ENCODE measurements around the gene HSFX3.
"Not testable (repeated sequence)": the region's sequence is repeated elsewhere in the genome, so short reads cannot be mapped to it uniquely, and the experiment has no call there.

HSFX3 gene

GRCh38 chrX:149533999-149534398 is 15.7 kb downstream of the HSFX3 start:
- H3K4ac ChIP-seq (ENCODE audit: low read depth, low read length); DNase-seq; H3K79me2 ChIP-seq (ENCODE audit: control insufficient read depth, insufficient read depth, low read length, poor library complexity); H3K23ac ChIP-seq (ENCODE audit: low read length); H3K9ac ChIP-seq (ENCODE audit: low read length); H2BK5ac ChIP-seq (ENCODE audit: low read depth, low read length, poor library complexity); H3K4me2 ChIP-seq (ENCODE audit: low read length); H2BK12ac ChIP-seq (ENCODE audit: low read length); H2AFZ ChIP-seq (ENCODE audit: insufficient read depth, low read length, poor library complexity); H3K9me3 ChIP-seq (ENCODE audit: insufficient read depth, low read depth, low read length); H2AK5ac ChIP-seq (ENCODE audit: low read length); H3K4me1 ChIP-seq (ENCODE audit: control insufficient read depth in 1 of 2, insufficient read depth in 2 of 2, low read length in 2 of 2); H3K27me3 ChIP-seq (ENCODE audit: insufficient read depth, low read length); H3K14ac ChIP-seq (ENCODE audit: low read length); H4K91ac ChIP-seq (ENCODE audit: low read depth, low read length); H4K8ac ChIP-seq (ENCODE audit: low read depth, low read length); H3K27ac ChIP-seq (ENCODE audit: low read depth, low read length); H2BK120ac ChIP-seq (ENCODE audit: insufficient read depth, low read length, poor library complexity); H3K36me3 ChIP-seq (ENCODE audit: control insufficient read depth in 1 of 2, insufficient read depth in 2 of 2, low read length in 2 of 2); H3K79me1 ChIP-seq (ENCODE audit: low read length); H4K12ac ChIP-seq (ENCODE audit: low read depth, low read length); H3K18ac ChIP-seq (ENCODE audit: low read length); H3K4me3 ChIP-seq (ENCODE audit: low read depth, low read length): not testable (repeated sequence)
- no CpG with 5 or more reads among the region's 11 CpGs for WGBS (ENCODE audit: extremely low coverage, insufficient coverage, insufficient read length)

GRCh38 chrX:149532868-149533267 is 16.9 kb downstream of the HSFX3 start:
- not testable (repeated sequence) for H4K12ac ChIP-seq (ENCODE audit: low read depth, low read length)

GRCh38 chrX:149531599-149531998 is 18.1 kb downstream of the HSFX3 start:
- no peak overlapping the region for H4K8ac ChIP-seq (ENCODE audit: low read depth, low read length)
- no peak overlapping the region for H3K27ac ChIP-seq (ENCODE audit: low read depth, low read length)
- no peak overlapping the region for H4K91ac ChIP-seq (ENCODE audit: low read depth, low read length)
- H4K12ac ChIP-seq (ENCODE audit: low read depth, low read length), result no peak overlapping the region
- DNase-seq, result no peak
- H2AK5ac ChIP-seq (ENCODE audit: low read length), result no peak overlapping the region
- H3K36me3 ChIP-seq (ENCODE audit: control insufficient read depth in 1 of 2, insufficient read depth in 2 of 2, low read length in 2 of 2), result peaks cover 0 to 7% of the 10 kb centered on the region in 2 experiments
- no peak overlapping the region for H2BK12ac ChIP-seq (ENCODE audit: low read length)
- H3K27me3 ChIP-seq (ENCODE audit: insufficient read depth, low read length), result no peaks in the 10 kb centered on the region
- H2BK120ac ChIP-seq (ENCODE audit: insufficient read depth, low read length, poor library complexity), result no peak overlapping the region
- H3K23ac ChIP-seq (ENCODE audit: low read length), result no peak overlapping the region
- H3K4me3 ChIP-seq (ENCODE audit: low read depth, low read length), result no peak overlapping the region
- no peaks in the 10 kb centered on the region for H3K4me1 ChIP-seq (ENCODE audit: control insufficient read depth in 1 of 2, insufficient read depth in 2 of 2, low read length in 2 of 2)
- no peak overlapping the region for H2BK5ac ChIP-seq (ENCODE audit: low read depth, low read length, poor library complexity)
- H3K9ac ChIP-seq (ENCODE audit: low read length), result no peak overlapping the region
- no peaks in the 10 kb centered on the region for H3K79me2 ChIP-seq (ENCODE audit: control insufficient read depth, insufficient read depth, low read length, poor library complexity)
- H3K18ac ChIP-seq (ENCODE audit: low read length), result no peak overlapping the region
- H3K14ac ChIP-seq (ENCODE audit: low read length), result no peak overlapping the region
- no peaks in the 10 kb centered on the region for H3K9me3 ChIP-seq (ENCODE audit: insufficient read depth, low read depth, low read length)
- no peak overlapping the region for H3K4me2 ChIP-seq (ENCODE audit: low read length)
- no peak overlapping the region for H3K4ac ChIP-seq (ENCODE audit: low read depth, low read length)
- no peaks in the 10 kb centered on the region for H3K79me1 ChIP-seq (ENCODE audit: low read length)
- H2AFZ ChIP-seq (ENCODE audit: insufficient read depth, low read length, poor library complexity), result no peak overlapping the region
- WGBS (ENCODE audit: extremely low coverage, insufficient coverage, insufficient read length), result no CpG with 5 or more reads among the region's 2 CpGs

More at GRCh38 chrX:149532868-149533267, 16.9 kb downstream of the HSFX3 start:
- H2AFZ ChIP-seq (ENCODE audit: insufficient read depth, low read length, poor library complexity); H3K79me2 ChIP-seq (ENCODE audit: control insufficient read depth, insufficient read depth, low read length, poor library complexity); H3K79me1 ChIP-seq (ENCODE audit: low read length); H3K4me3 ChIP-seq (ENCODE audit: low read depth, low read length); H3K27ac ChIP-seq (ENCODE audit: low read depth, low read length); H3K4me2 ChIP-seq (ENCODE audit: low read length); H3K4ac ChIP-seq (ENCODE audit: low read depth, low read length); H2BK5ac ChIP-seq (ENCODE audit: low read depth, low read length, poor library complexity); H4K8ac ChIP-seq (ENCODE audit: low read depth, low read length); H3K9ac ChIP-seq (ENCODE audit: low read length); H4K91ac ChIP-seq (ENCODE audit: low read depth, low read length); H3K9me3 ChIP-seq (ENCODE audit: insufficient read depth, low read depth, low read length); H3K27me3 ChIP-seq (ENCODE audit: insufficient read depth, low read length); H2BK120ac ChIP-seq (ENCODE audit: insufficient read depth, low read length, poor library complexity); H3K14ac ChIP-seq (ENCODE audit: low read length); H3K18ac ChIP-seq (ENCODE audit: low read length); H3K23ac ChIP-seq (ENCODE audit: low read length); H3K4me1 ChIP-seq (ENCODE audit: control insufficient read depth in 1 of 2, insufficient read depth in 2 of 2, low read length in 2 of 2); DNase-seq; H2BK12ac ChIP-seq (ENCODE audit: low read length); H2AK5ac ChIP-seq (ENCODE audit: low read length); H3K36me3 ChIP-seq (ENCODE audit: control insufficient read depth in 1 of 2, insufficient read depth in 2 of 2, low read length in 2 of 2): not testable (repeated sequence)
- WGBS (ENCODE audit: extremely low coverage, insufficient coverage, insufficient read length), result no CpG with 5 or more reads among the region's 3 CpGs

GRCh38 chrX:149528381-149528780 is 21.3 kb downstream of the HSFX3 start:
- Histone ChIP-seq H3K9ac (ENCODE audit: low read length) (no peak overlapping the region), H3K4me3 (ENCODE audit: low read depth, low read length) (no peak overlapping the region), H2AK5ac (ENCODE audit: low read length) (no peak overlapping the region), H4K8ac (ENCODE audit: low read depth, low read length) (no peak overlapping the region), H3K4me2 (ENCODE audit: low read length) (no peak overlapping the region), H3K4ac (ENCODE audit: low read depth, low read length) (no peak overlapping the region), H3K79me2 (ENCODE audit: control insufficient read depth, insufficient read depth, low read length, poor library complexity) (no peaks in the 10 kb centered on the region), H3K27ac (ENCODE audit: low read depth, low read length) (no peak overlapping the region), H4K12ac (ENCODE audit: low read depth, low read length) (no peak overlapping the region), H3K36me3 (ENCODE audit: control insufficient read depth in 1 of 2, insufficient read depth in 2 of 2, low read length in 2 of 2) (peaks cover 0 to 2% of the 10 kb centered on the region in 2 experiments), H3K27me3 (ENCODE audit: insufficient read depth, low read length) (no peaks in the 10 kb centered on the region), H2BK5ac (ENCODE audit: low read depth, low read length, poor library complexity) (no peak overlapping the region), H2BK120ac (ENCODE audit: insufficient read depth, low read length, poor library complexity) (no peak overlapping the region), H3K14ac (ENCODE audit: low read length) (no peak overlapping the region), H3K23ac (ENCODE audit: low read length) (no peak overlapping the region), H2BK12ac (ENCODE audit: low read length) (no peak overlapping the region), H2AFZ (ENCODE audit: insufficient read depth, low read length, poor library complexity) (no peak overlapping the region), H3K4me1 (ENCODE audit: control insufficient read depth in 1 of 2, insufficient read depth in 2 of 2, low read length in 2 of 2) (no peaks in the 10 kb centered on the region), H4K91ac (ENCODE audit: low read depth, low read length) (no peak overlapping the region), H3K9me3 (ENCODE audit: insufficient read depth, low read depth, low read length) (no peaks in the 10 kb centered on the region), H3K79me1 (ENCODE audit: low read length) (no peaks in the 10 kb centered on the region), H3K18ac (ENCODE audit: low read length) (no peak overlapping the region)
- DNase-seq, result no peak
- no CpG with 5 or more reads among the region's 1 CpG for WGBS (ENCODE audit: extremely low coverage, insufficient coverage, insufficient read length)
